ENCODE data around the gene PPFIA4. TPM values are rescaled to one million over a fixed set of nuclear protein-coding genes. Genes with fewer than 3 reads are reported as not detected.
"Not testable (repeated sequence)": the region's sequence is repeated elsewhere in the genome, so short reads cannot be mapped to it uniquely, and the experiment has no call there.

Gene PPFIA4
- total RNA-seq, 1 donor from 2014 or later: 74.7 TPM

DNA sequence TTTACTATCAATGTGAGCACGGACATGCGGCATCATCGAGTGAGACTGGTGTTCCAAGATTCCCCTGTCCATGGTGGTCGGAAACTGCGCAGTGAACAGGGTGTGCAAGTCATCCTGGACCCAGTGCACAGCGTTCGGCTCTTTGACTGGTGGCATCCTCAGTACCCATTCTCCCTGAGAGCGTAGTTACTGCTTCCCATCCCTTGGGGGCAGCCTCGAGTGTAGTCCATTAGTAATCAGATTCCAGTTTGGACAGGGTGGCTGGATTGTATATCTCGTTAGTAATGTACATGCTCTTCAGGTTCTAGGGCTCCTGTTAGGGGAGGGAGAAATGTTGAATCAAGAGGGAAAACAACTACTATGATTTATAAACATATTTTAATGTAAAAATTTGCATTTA is 3.4 kb upstream of the PPFIA4 start:
- TF ChIP-seq CTCF (IDR thresholded peaks at IDR 0.05; ENCODE audit: partially characterized antibody, unreplicated experiment): peak; percentile 25
- not testable (repeated sequence) for DNase-seq; H3K27ac Mint-ChIP-seq (ENCODE audit: unreplicated experiment); H3K27me3 Mint-ChIP-seq (ENCODE audit: unreplicated experiment); H3K4me3 Mint-ChIP-seq (ENCODE audit: unreplicated experiment); H3K36me3 Mint-ChIP-seq (ENCODE audit: unreplicated experiment); H3K9me3 Mint-ChIP-seq (ENCODE audit: unreplicated experiment)
- H3K4me1 Mint-ChIP-seq (ENCODE audit: low read depth, unreplicated experiment): peaks cover 10% of the 10 kb centered on the region

DNA sequence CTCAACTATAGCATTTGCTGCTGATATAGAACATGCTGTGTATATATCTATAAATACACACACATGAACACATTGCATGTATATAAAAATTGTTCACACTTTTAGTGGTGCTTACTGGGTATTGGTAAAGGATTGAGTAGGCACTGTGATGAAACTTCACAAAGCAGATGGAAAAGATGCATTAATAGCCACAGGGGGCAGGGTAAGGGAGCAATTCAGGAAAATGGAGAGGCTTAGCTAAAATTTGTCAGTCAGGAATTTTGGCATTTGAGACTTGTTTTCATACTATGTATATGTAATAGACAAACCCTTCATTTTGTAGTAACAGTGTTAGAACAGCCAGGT is 633 bp upstream of the PPFIA4 start:
- TF ChIP-seq CTCF (IDR thresholded peaks at IDR 0.05; ENCODE audit: partially characterized antibody, unreplicated experiment): no peak
- no peak for DNase-seq
- peaks cover 11% of the 10 kb centered on the region for H3K9me3 Mint-ChIP-seq (ENCODE audit: unreplicated experiment)
- peaks cover 32% of the 10 kb centered on the region for H3K4me1 Mint-ChIP-seq (ENCODE audit: low read depth, unreplicated experiment)
- peaks cover 14% of the 10 kb centered on the region for H3K27me3 Mint-ChIP-seq (ENCODE audit: unreplicated experiment)
- H3K36me3 Mint-ChIP-seq (ENCODE audit: unreplicated experiment): peaks cover 8% of the 10 kb centered on the region
- H3K4me3 Mint-ChIP-seq (ENCODE audit: unreplicated experiment): peak overlapping the region; percentile 74
- peak overlapping the region; percentile 86 for H3K27ac Mint-ChIP-seq (ENCODE audit: unreplicated experiment)

GRCh38 chr1:203026666-203027663 is 674 bp downstream of the PPFIA4 start:
- Mint-ChIP-seq H3K36me3 (ENCODE audit: unreplicated experiment) (peaks cover 12% of the 10 kb centered on the region), H3K4me1 (ENCODE audit: low read depth, unreplicated experiment) (peaks cover 45% of the 10 kb centered on the region), H3K27me3 (ENCODE audit: unreplicated experiment) (peaks cover 14% of the 10 kb centered on the region), H3K4me3 (ENCODE audit: unreplicated experiment) (peak overlapping the region; percentile 95), H3K27ac (ENCODE audit: unreplicated experiment) (peak overlapping the region; percentile 92), H3K9me3 (ENCODE audit: unreplicated experiment) (peaks cover 11% of the 10 kb centered on the region)
- no peak for DNase-seq
- peak; percentile 22 for TF ChIP-seq CTCF (IDR thresholded peaks at IDR 0.05; ENCODE audit: partially characterized antibody, unreplicated experiment)

GRCh38 chr1:203028067-203028783 is 1.9 kb downstream of the PPFIA4 start:
- no peak for DNase-seq
- peaks cover 14% of the 10 kb centered on the region for H3K27me3 Mint-ChIP-seq (ENCODE audit: unreplicated experiment)
- TF ChIP-seq CTCF (IDR thresholded peaks at IDR 0.05; ENCODE audit: partially characterized antibody, unreplicated experiment): no peak
- H3K4me1 Mint-ChIP-seq (ENCODE audit: low read depth, unreplicated experiment): peaks cover 46% of the 10 kb centered on the region
- peaks cover 13% of the 10 kb centered on the region for H3K9me3 Mint-ChIP-seq (ENCODE audit: unreplicated experiment)
- peak overlapping the region; percentile 95 for H3K4me3 Mint-ChIP-seq (ENCODE audit: unreplicated experiment)
- peak overlapping the region; percentile 92 for H3K27ac Mint-ChIP-seq (ENCODE audit: unreplicated experiment)
- H3K36me3 Mint-ChIP-seq (ENCODE audit: unreplicated experiment): peaks cover 12% of the 10 kb centered on the region

All from glutamatergic neuron (in vitro differentiated cells).